Skeletal muscle tissue (tissue), 4 donors: Measurements from ENCODE around the gene SLC12A4. TPM values are rescaled to one million over a fixed set of nuclear protein-coding genes. Genes with fewer than 3 reads are reported as not detected.
"Not testable (repeated sequence)": the region's sequence is repeated elsewhere in the genome, so short reads cannot be mapped to it uniquely, and the experiment has no call there.

ENCODE experiments used
- H3K27ac ChIP-seq: one replicate; pipeline ENCODE4 v1.7.0; 2013; ENCODE audit warnings: mild to moderate bottlenecking, low read depth, low read length, inconsistent platforms
- H3K27me3 ChIP-seq, 3 donors: one replicate each; pipeline ENCODE4 v1.7.0; 2013; ENCODE audit warnings: low read length in 3 of 3; ENCODE audit not compliant: control insufficient read depth in 3 of 3, insufficient read depth in 3 of 3
- H3K36me3 ChIP-seq, 3 donors: one replicate each; pipeline ENCODE4 v1.7.0; 2013; ENCODE audit warnings: low read length in 3 of 3; ENCODE audit not compliant: control insufficient read depth in 3 of 3, insufficient read depth in 3 of 3
- H3K4me1 ChIP-seq, 3 donors: one replicate each; pipeline ENCODE4 v1.7.0; 2013; ENCODE audit warnings: low read length in 3 of 3, mild to moderate bottlenecking in 3 of 3; ENCODE audit not compliant: control insufficient read depth in 3 of 3, insufficient read depth in 3 of 3
- H3K4me3 ChIP-seq, 3 donors: one replicate each; pipeline ENCODE4 v1.7.0; 2013; ENCODE audit warnings: low read length in 3 of 3
- H3K9ac ChIP-seq, 3 donors: one replicate each; pipeline ENCODE4 v1.7.0; 2013; ENCODE audit warnings: low read length in 3 of 3, mild to moderate bottlenecking in 3 of 3, moderate library complexity in 2 of 3, low read depth in 1 of 3
- H3K9me3 ChIP-seq, 3 donors: one replicate each; pipeline ENCODE4 v1.7.0; 2013; ENCODE audit warnings: low read length in 3 of 3; ENCODE audit not compliant: control insufficient read depth in 3 of 3
- total RNA-seq: library from RNA; depleted of rRNA; stranded (reverse); fragments of >200 nt; gene quantifications from one replicate; pipeline ENCODE4 v1.2.3, GENCODE V29; 2014
- donor health status: Osteomylitis.

Gene SLC12A4
- total RNA-seq, 1 donor from 2014 or later: 27.1 TPM

- not testable (repeated sequence) for H3K4me1 ChIP-seq, H3K4me3 ChIP-seq, H3K27me3 ChIP-seq, H3K36me3 ChIP-seq, H3K9me3 ChIP-seq, H3K9ac ChIP-seq
- H3K27ac ChIP-seq: peak within 1 kb of the TSS; percentile 60
Observed at GRCh38 chr16:67998779-67999688, 30.6 kb upstream of the SLC12A4 start, which contains the start of gene DPEP2. Gene DPEP2 (minus strand): TSS chr16:67999484. CDS start chr16:67993212, 6,272 bp downstream.

DNA sequence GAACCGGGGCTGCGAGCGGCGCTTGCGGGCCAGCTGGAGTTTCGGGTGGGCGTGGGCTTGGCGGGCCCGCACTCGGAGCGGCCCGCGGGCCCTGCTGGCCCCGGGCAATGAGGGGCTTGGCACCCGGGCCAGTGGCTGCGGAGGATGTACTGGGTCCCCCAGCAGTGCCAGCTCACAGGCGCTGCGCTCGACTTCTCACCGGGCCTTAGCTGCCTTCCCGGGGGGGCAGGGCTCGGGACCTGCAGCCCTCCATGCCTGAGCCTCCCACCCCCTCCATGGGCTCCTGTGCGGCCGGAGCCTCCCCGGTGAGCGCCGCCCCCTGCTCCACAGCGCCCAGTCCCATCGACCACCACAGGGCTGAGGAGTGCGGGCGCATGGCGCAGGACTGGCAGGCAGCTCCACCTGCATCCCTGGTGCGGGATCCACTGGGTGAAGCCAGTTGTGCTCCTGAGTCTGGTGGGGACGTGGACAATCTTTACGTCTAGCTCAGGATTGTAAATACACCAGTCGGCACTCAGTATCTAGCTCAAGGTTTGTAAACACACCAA lies 29.9 kb upstream of the SLC12A4 start:
- H3K27ac ChIP-seq, H3K9ac ChIP-seq, H3K27me3 ChIP-seq, H3K36me3 ChIP-seq, H3K4me3 ChIP-seq, H3K9me3 ChIP-seq: not testable (repeated sequence)
- H3K4me1 ChIP-seq: peaks cover 6 to 14% (median 11%) of the 10 kb centered on the region in 3 donors

DNA sequence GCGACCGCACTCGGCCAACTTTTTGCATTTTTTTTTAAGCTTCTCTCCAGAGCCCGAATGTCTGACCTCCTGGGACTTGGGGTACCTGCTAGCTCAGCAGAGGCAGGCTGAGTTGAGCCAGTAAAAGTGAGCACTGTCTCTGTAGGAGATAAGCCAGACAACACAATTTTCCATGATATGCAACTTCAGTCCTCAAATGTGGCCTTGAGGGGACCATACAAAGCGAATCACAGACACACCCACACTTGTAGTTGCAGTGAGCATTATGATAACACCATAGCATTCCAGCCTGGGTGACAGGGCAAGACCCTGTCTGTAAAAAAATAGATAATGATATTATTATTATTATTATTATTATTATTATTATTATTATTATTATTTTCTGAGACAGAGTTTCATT lies 28.2 kb upstream of the SLC12A4 start:
- peaks cover 0 to 4% (median 3%) of the 10 kb centered on the region in 3 donors for H3K36me3 ChIP-seq
- H3K27me3 ChIP-seq: no peaks in the 10 kb centered on the region
- H3K4me1 ChIP-seq: peaks cover 13 to 29% (median 28%) of the 10 kb centered on the region in 3 donors
- H3K27ac ChIP-seq: no peak overlapping the region
- no peak overlapping the region for H3K4me3 ChIP-seq
- no peaks in the 10 kb centered on the region for H3K9me3 ChIP-seq
- H3K9ac ChIP-seq: no peak overlapping the region

DNA sequence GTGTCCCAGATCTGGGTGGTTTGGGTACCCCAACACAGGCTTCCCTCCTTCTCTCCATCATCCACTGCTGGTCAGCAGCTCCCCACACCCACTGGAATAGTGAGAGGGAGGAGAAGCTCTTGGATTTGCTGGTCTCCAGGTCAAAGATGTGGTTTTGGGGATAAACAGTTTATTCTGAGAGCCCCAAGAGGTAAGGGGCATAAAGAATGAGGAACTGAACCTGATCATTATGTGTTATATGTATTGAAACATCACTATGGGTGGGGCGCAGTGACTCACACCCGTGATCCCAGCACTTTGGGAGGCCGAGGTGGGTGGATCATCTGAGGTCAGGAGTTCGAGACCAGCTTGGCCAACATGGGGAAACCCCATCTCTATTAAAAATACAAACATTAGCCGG lies 27.0 kb upstream of the SLC12A4 start:
- H3K27ac ChIP-seq: no peak overlapping the region
- no peaks in the 10 kb centered on the region for H3K27me3 ChIP-seq
- no peak overlapping the region for H3K9ac ChIP-seq
- peaks cover 0 to 5% (median 3%) of the 10 kb centered on the region in 3 donors for H3K36me3 ChIP-seq
- H3K4me3 ChIP-seq: no peak overlapping the region
- H3K9me3 ChIP-seq: no peaks in the 10 kb centered on the region
- H3K4me1 ChIP-seq: peaks cover 15 to 37% (median 36%) of the 10 kb centered on the region in 3 donors

GRCh38 chr16:67994040-67994408 lies 25.6 kb upstream of the SLC12A4 start:
- H3K4me3 ChIP-seq, H3K36me3 ChIP-seq, H3K9me3 ChIP-seq, H3K27me3 ChIP-seq: not testable (repeated sequence)
- H3K9ac ChIP-seq: peak overlapping the region in 2 of 3 donors; percentile 67 to 75
- H3K27ac ChIP-seq: peak overlapping the region; percentile 58
- H3K4me1 ChIP-seq: peaks cover 27 to 45% (median 43%) of the 10 kb centered on the region in 3 donors

- Histone ChIP-seq H3K4me3 (peak overlapping the region; percentile 48 to 66 (median 64)), H3K36me3 (peaks cover 0 to 5% (median 3%) of the 10 kb centered on the region in 3 donors), H3K27me3 (no peaks in the 10 kb centered on the region), H3K27ac (peak overlapping the region; percentile 58), H3K9me3 (no peaks in the 10 kb centered on the region), H3K9ac (peak overlapping the region; percentile 67 to 75 (median 74)), H3K4me1 (peaks cover 33 to 51% (median 49%) of the 10 kb centered on the region in 3 donors)
Observed at GRCh38 chr16:67993207-67994039, 25.0 kb upstream of the SLC12A4 start.

GRCh38 chr16:67992661-67993206 lies 24.3 kb upstream of the SLC12A4 start:
- Histone ChIP-seq H3K4me1 (peaks cover 38 to 53% (median 53%) of the 10 kb centered on the region in 3 donors), H3K9me3 (no peaks in the 10 kb centered on the region), H3K36me3 (peaks cover 0 to 5% (median 3%) of the 10 kb centered on the region in 3 donors), H3K9ac (peak overlapping the region in 1 of 3 donors; percentile 75), H3K4me3 (peak overlapping the region in 2 of 3 donors; percentile 22 to 64), H3K27ac (no peak overlapping the region), H3K27me3 (no peaks in the 10 kb centered on the region)

GRCh38 chr16:67990018-67990386 lies 21.6 kb upstream of the SLC12A4 start:
- Histone ChIP-seq H3K9ac (peak overlapping the region; percentile 38 to 90 (median 43)), H3K36me3 (peaks cover 0 to 5% (median 3%) of the 10 kb centered on the region in 3 donors), H3K4me3 (peak overlapping the region; percentile 38 to 58 (median 50)), H3K4me1 (peaks cover 53 to 75% (median 70%) of the 10 kb centered on the region in 3 donors), H3K9me3 (no peaks in the 10 kb centered on the region), H3K27me3 (no peaks in the 10 kb centered on the region), H3K27ac (peak overlapping the region; percentile 97)

- Histone ChIP-seq H3K27me3 (no peaks in the 10 kb centered on the region), H3K36me3 (peaks cover 0 to 5% (median 3%) of the 10 kb centered on the region in 3 donors), H3K4me3 (peak overlapping the region; percentile 38 to 72 (median 64)), H3K9me3 (no peaks in the 10 kb centered on the region), H3K27ac (peak overlapping the region; percentile 97), H3K4me1 (peaks cover 58 to 81% (median 75%) of the 10 kb centered on the region in 3 donors), H3K9ac (peak overlapping the region; percentile 38 to 90 (median 70))
Observed at GRCh38 chr16:67989322-67990017, 21.0 kb upstream of the SLC12A4 start.
